Activated naive CD8-positive, alpha-beta T cell treated with anti-CD3 and anti-CD28 coated beads, Interleukin-2, amount 10 ng/mL, durations not matched to agents 7 days and 5 days (primary cell): Measurements from ENCODE around the gene DOLPP1. TPM values are rescaled to one million over a fixed set of nuclear protein-coding genes. Genes with fewer than 3 reads are reported as not detected.

ENCODE experiments used
- ATAC-seq: fragments of 150-1000 bp; cut with Tn5 transposase; one replicate; pipeline ENCODE4 v1.10.0; 2021; ENCODE audit warnings: low read depth, moderate library complexity
- POLR2A ChIA-PET: fragments of 350-600 bp; sonication (Branson Sonifier 250); formaldehyde crosslinking; loops from one replicate; lab custom pipeline; 2021; ENCODE audit warnings: antibody characterized with exemption; lab: Charles Lee
- DNase-seq: peaks from one replicate; pipeline ENCODE4 v3.0.0; 2021
- H3K27ac Mint-ChIP-seq: one replicate; pipeline ENCODE4 v1.8.0; 2022; ENCODE audit warnings: mild to moderate bottlenecking, mixed read lengths
- H3K27me3 Mint-ChIP-seq: one replicate; pipeline ENCODE4 v1.8.0; 2022; ENCODE audit warnings: mild to moderate bottlenecking, moderate library complexity, mixed read lengths
- H3K36me3 Mint-ChIP-seq: one replicate; pipeline ENCODE4 v1.8.0; 2021; ENCODE audit warnings: mild to moderate bottlenecking, mixed read lengths
- H3K4me1 Mint-ChIP-seq: one replicate; pipeline ENCODE4 v1.8.0; 2021; ENCODE audit warnings: mixed read lengths
- H3K4me3 Mint-ChIP-seq: one replicate; pipeline ENCODE4 v1.8.0; 2022; ENCODE audit warnings: mild to moderate bottlenecking, moderate library complexity, mixed read lengths
- H3K9me3 Mint-ChIP-seq: one replicate; pipeline ENCODE4 v1.8.0; 2021; ENCODE audit warnings: mixed read lengths
- total RNA-seq, 2 experiments: library from RNA; stranded (reverse); gene quantifications; one replicate each; pipeline ENCODE4 v1.2.3, GENCODE V29; 2021

DOLPP1 gene
- total RNA-seq, 2 experiments from 2014 or later, result 17.4 to 21.6 TPM

DNA sequence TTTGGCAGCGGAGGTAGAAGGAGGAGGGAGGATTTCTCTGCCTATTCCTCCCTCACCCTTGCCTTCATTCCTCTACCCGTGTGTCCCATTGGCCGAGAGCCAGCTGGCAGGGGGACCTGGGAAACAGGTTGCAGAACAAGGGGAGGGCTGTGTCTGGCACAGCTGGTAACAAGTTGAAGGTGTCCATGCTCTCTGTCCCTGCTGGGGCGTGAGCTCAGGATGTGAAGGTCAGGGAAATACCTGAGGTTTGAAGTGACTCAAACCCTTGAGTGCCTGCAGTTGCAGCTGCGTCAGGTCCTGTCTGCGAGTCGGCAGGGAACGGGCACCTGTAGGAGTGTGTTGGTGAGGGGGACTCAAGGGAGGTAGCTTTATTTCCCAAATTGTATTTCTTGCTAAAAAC is 28.3 kb upstream of the DOLPP1 start:
- ATAC-seq (no peak), DNase-seq (no peak)
- no peak overlapping the region for H3K27ac Mint-ChIP-seq
- no peaks in the 10 kb centered on the region for H3K9me3 Mint-ChIP-seq
- H3K4me1 Mint-ChIP-seq, result no peaks in the 10 kb centered on the region
- H3K4me3 Mint-ChIP-seq, result no peak overlapping the region
- POLR2A ChIA-PET, result no interaction called here
- peaks cover 6% of the 10 kb centered on the region for H3K36me3 Mint-ChIP-seq
- no peaks in the 10 kb centered on the region for H3K27me3 Mint-ChIP-seq

GRCh38 chr9:129053020-129053419 is 27.9 kb upstream of the DOLPP1 start:
- Mint-ChIP-seq H3K36me3 (peaks cover 6% of the 10 kb centered on the region), H3K27ac (no peak overlapping the region), H3K4me1 (no peaks in the 10 kb centered on the region), H3K4me3 (no peak overlapping the region), H3K9me3 (no peaks in the 10 kb centered on the region), H3K27me3 (no peaks in the 10 kb centered on the region)
- ATAC-seq, result no peak
- no peak for DNase-seq
- POLR2A ChIA-PET, result no interaction called here

- Mint-ChIP-seq H3K4me3 (no peak overlapping the region), H3K27me3 (no peaks in the 10 kb centered on the region), H3K9me3 (no peaks in the 10 kb centered on the region), H3K36me3 (peaks cover 6% of the 10 kb centered on the region), H3K27ac (no peak overlapping the region), H3K4me1 (no peaks in the 10 kb centered on the region)
- POLR2A ChIA-PET, result no interaction called here
- no peak for ATAC-seq
- DNase-seq, result no peak
These were observed 26.6 kb upstream of the DOLPP1 start for GRCh38 chr9:129054163-129054851.

DNA sequence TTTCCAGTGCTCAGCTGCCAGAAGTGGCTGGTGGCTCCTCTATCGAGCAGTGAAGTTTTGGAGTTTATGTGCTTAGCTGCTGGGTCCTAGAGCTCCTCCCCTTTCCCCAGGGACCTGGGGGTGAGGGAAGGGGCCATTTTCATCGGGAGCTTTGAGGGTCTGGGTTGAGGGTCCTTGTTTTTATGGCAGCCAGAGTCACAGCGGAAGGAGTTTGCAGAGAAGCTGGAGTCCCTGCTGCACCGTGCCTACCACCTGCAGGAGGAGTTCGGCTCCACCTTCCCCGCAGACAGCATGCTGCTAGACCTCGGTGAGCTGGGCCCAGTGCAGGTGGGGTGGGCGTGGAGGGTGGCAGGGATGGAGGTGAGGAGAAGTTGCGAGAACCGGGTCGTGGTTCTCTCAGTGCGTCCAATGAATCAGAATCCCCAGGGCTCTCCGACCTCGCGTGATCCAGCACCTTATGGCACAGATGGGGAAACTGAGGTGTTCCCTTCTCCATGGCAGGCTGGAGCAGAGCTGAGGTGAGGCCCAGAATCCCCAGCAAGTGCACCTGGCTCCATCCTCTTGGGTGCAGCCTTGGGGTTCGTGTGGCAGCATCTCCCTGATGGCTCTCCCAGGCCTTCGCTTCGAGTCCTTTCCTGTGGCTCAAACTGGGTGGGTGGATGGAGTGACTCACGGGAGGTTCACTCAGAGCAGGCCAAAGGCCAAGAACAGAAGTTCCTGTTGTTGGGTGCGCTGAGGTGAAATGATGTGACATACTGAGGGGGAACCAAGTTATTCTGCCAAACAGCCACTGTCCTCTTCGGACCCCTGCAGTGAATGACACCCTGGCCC is 21.7 kb upstream of the DOLPP1 start:
- DNase-seq (no peak), ATAC-seq (no peak)
- H3K36me3 Mint-ChIP-seq, result peaks cover 10% of the 10 kb centered on the region
- H3K4me1 Mint-ChIP-seq, result no peaks in the 10 kb centered on the region
- no peak overlapping the region for H3K4me3 Mint-ChIP-seq
- no peak overlapping the region for H3K27ac Mint-ChIP-seq
- POLR2A ChIA-PET, result no interaction called here
- H3K27me3 Mint-ChIP-seq, result no peaks in the 10 kb centered on the region
- H3K9me3 Mint-ChIP-seq, result no peaks in the 10 kb centered on the region

DNA sequence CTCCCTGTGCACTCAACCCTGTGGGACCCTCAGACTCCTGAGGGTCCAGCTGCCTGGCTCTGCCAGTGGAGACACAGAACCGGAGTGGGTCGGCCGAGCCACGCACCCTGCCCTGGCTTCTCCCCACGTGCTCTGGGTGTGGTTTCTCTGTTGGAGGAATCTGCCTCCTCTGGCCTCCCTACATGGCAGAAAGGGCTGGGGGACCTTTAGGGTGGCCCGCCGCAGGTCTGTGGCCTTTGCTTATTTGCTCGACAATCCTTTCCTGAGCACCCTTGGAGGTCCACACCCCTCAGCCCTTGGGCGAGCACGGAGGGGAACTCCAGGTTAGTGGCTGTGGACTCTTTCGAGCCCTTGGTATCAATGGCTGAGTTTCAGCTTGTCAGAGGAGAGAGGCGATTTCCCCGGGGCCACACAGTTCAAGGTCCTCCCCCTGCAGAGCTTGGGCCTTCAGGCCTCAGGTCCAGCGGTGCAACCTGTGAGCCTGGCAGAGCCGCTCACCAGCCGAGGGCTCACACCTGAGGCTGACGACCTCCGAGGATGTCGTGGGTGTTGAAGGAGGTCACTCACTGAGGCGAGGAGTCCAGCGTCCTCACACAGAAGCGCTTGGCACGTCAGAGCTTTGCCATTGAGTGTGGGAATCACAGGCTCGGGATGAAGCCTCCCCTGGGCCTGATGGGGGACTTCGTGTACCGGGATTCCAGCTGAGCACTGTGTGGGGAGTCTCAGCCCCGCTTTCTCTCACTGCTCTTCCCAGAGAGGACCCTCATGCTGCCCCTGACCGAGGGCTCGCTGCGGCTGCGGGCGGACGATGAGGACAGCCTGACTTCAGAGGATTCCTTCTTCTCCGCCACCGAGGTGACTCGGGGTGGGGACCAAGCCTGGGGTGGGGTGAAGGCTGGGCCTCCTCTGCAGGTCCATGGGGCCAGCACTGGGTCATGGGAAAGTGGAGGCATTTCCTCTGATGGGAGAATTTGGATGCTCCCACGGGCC is 20.8 kb upstream of the DOLPP1 start:
- Mint-ChIP-seq H3K9me3 (no peaks in the 10 kb centered on the region), H3K27ac (no peak overlapping the region), H3K36me3 (peaks cover 7% of the 10 kb centered on the region), H3K4me1 (no peaks in the 10 kb centered on the region), H3K27me3 (no peaks in the 10 kb centered on the region), H3K4me3 (no peak overlapping the region)
- POLR2A ChIA-PET, result no interaction called here
- ATAC-seq, result no peak
- DNase-seq, result no peak

DNA sequence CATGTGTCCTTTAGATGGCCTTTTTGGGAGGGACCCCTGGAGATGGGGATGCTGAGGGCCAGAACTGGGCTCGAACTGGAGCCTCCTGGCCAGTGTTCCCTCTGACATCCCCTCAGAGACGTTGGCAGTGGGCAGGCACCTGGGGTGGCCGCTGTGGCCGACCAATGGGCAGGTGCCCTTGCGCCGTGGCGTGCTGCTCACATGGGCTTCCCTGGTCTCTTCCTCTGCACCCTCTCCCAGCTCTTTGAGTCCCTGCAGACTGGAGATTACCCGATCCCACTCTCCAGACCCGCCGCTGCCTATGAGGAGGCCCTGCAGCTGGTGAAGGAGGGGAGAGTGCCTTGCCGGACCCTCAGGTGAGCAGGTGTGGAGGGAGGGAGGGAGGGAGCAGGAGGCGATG is 19.9 kb upstream of the DOLPP1 start:
- H3K4me3 Mint-ChIP-seq, result no peak overlapping the region
- peaks cover 14% of the 10 kb centered on the region for H3K36me3 Mint-ChIP-seq
- no peaks in the 10 kb centered on the region for H3K4me1 Mint-ChIP-seq
- H3K9me3 Mint-ChIP-seq, result no peaks in the 10 kb centered on the region
- POLR2A ChIA-PET, result no interaction called here
- DNase-seq, result no peak
- ATAC-seq, result no peak
- no peaks in the 10 kb centered on the region for H3K27me3 Mint-ChIP-seq
- H3K27ac Mint-ChIP-seq, result no peak overlapping the region

GRCh38 chr9:129063061-129063460 is 17.9 kb upstream of the DOLPP1 start:
- ATAC-seq (no peak), DNase-seq (no peak)
- no peak overlapping the region for H3K27ac Mint-ChIP-seq
- peaks cover 17% of the 10 kb centered on the region for H3K36me3 Mint-ChIP-seq
- no peaks in the 10 kb centered on the region for H3K9me3 Mint-ChIP-seq
- H3K27me3 Mint-ChIP-seq, result no peaks in the 10 kb centered on the region
- POLR2A ChIA-PET, result no interaction called here
- H3K4me1 Mint-ChIP-seq, result peaks cover under 1% of the 10 kb centered on the region
- H3K4me3 Mint-ChIP-seq, result no peak overlapping the region

DNA sequence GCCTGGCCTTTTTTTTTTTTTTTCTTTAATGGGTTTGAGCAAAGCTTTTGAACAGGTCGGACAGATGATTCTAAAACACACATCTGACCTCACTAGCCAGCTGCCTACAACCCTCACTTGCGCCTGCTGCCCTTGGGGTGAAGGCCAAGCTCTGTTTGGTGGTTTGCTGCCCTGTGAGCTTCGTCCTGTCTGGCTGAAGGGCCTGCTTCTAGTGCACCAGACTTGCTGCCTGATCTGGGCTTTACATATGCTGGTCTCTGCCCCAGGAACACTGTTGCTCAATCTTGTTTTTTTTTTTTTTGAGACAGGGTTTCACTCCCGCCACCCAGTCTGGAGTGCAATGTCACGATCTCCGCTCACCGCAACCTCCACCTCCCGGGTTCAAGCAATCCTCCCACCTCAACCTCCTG is 16.4 kb upstream of the DOLPP1 start:
- H3K4me1 Mint-ChIP-seq, result peaks cover 15% of the 10 kb centered on the region
- H3K4me3 Mint-ChIP-seq, result no peak overlapping the region
- no peak for ATAC-seq
- POLR2A ChIA-PET, result no interaction called here
- no peak for DNase-seq
- H3K36me3 Mint-ChIP-seq, result peaks cover 23% of the 10 kb centered on the region
- H3K27ac Mint-ChIP-seq, result no peak overlapping the region
- no peaks in the 10 kb centered on the region for H3K9me3 Mint-ChIP-seq
- H3K27me3 Mint-ChIP-seq, result no peaks in the 10 kb centered on the region

GRCh38 chr9:129068110-129068509 is 12.8 kb upstream of the DOLPP1 start:
- no peak for ATAC-seq
- no peaks in the 10 kb centered on the region for H3K9me3 Mint-ChIP-seq
- POLR2A ChIA-PET, result interaction anchor here (0.6 to 5.1 kb wide), 6 partner anchors 9 to 343 kb away, joined by 3 to 31 read pairs (median 8); partner anchors contain the start of genes DOLPP1, MIGA2 and SH3GLB2
- peak overlapping the region; percentile 98 for H3K27ac Mint-ChIP-seq
- no peaks in the 10 kb centered on the region for H3K27me3 Mint-ChIP-seq
- H3K36me3 Mint-ChIP-seq, result peaks cover 21% of the 10 kb centered on the region
- peak overlapping the region; percentile 81 for H3K4me3 Mint-ChIP-seq
- H3K4me1 Mint-ChIP-seq, result peaks cover 25% of the 10 kb centered on the region
- no peak for DNase-seq

- Mint-ChIP-seq H3K4me1 (peaks cover 30% of the 10 kb centered on the region), H3K9me3 (no peaks in the 10 kb centered on the region), H3K27ac (peak overlapping the region; percentile 98), H3K27me3 (no peaks in the 10 kb centered on the region), H3K4me3 (peak overlapping the region; percentile 81), H3K36me3 (peaks cover 21% of the 10 kb centered on the region)
- POLR2A ChIA-PET, result interaction anchor here (0.6 to 5.1 kb wide), 8 partner anchors 8 to 344 kb away, joined by 3 to 31 read pairs (median 4); partner anchors contain the start of genes DOLPP1, MIGA2 and SH3GLB2
- ATAC-seq, result peak; percentile 94
- DNase-seq, result peak; percentile 80
These were observed 11.7 kb upstream of the DOLPP1 start for GRCh38 chr9:129068990-129069861.

- H3K27ac Mint-ChIP-seq, result peak overlapping the region; percentile 98
- no peaks in the 10 kb centered on the region for H3K27me3 Mint-ChIP-seq
- ATAC-seq, result no peak
- H3K36me3 Mint-ChIP-seq, result peaks cover 18% of the 10 kb centered on the region
- H3K4me1 Mint-ChIP-seq, result peaks cover 30% of the 10 kb centered on the region
- no peak overlapping the region for H3K4me3 Mint-ChIP-seq
- DNase-seq, result no peak
- POLR2A ChIA-PET, result interaction anchor here (0.6 to 5.1 kb wide), 6 partner anchors 11 to 187 kb away, joined by 3 to 31 read pairs (median 6); partner anchors contain the start of genes DOLPP1, MIGA2 and SH3GLB2
- no peaks in the 10 kb centered on the region for H3K9me3 Mint-ChIP-seq
These were observed 10.9 kb upstream of the DOLPP1 start for GRCh38 chr9:129069862-129070641.
